K562 (cell line): ENCODE results near the gene ZBTB39.

Experiments used
- CTCF ChIP-seq, 3 experiments: IDR thresholded peaks in 2 of 3; conservative IDR thresholded peaks in 1 of 3; 2 replicates each; pipeline ENCODE4 v1.5.1; 2011 to 2012; ENCODE audit warnings: low read length in 3 of 3, mild to moderate bottlenecking in 3 of 3, control low read depth in 2 of 3, improper control_type of control experiment in 1 of 3, inconsistent platforms in 1 of 3, low read depth in 1 of 3, mixed read lengths in 1 of 3, moderate library complexity in 1 of 3; ENCODE audit not compliant: insufficient read depth in 2 of 3
- GMEB1 ChIP-seq: fragments of 250-450 bp; sonication (Bioruptor Pico); IDR thresholded peaks from 2 replicates; pipeline ENCODE4 v1.4.0; 2020; ENCODE audit warnings: mild to moderate bottlenecking
- ZNF280B ChIP-seq: fragments of 250-450 bp; sonication (Bioruptor Pico); IDR thresholded peaks from 2 replicates; pipeline ENCODE4 v1.5.1; 2021; ENCODE audit warnings: mild to moderate bottlenecking

GRCh38 chr12:57033431-57033830, 27.1 kb upstream of the ZBTB39 start:
- TF ChIP-seq CTCF (IDR thresholded peaks at IDR 0.05 in 2 of 3, conservative IDR thresholded peaks at IDR 0.05 in 1 of 3; ENCODE audit: insufficient read depth in 2 of 3, low read depth in 1 of 3, low read length in 3 of 3) (no peak), GMEB1 (no peak), ZNF280B (CRISPR knock-in tag) (no peak)
